GM12864 (cell line): ENCODE measurements around the gene COL9A3.

Experiments used
- DNase-seq: peaks from one replicate; pipeline ENCODE4 v3.0.0-alpha.2; 2011; ENCODE audit warnings: low read depth
- H3K4me3 ChIP-seq: 2 replicates; pipeline ENCODE4 v1.5.1; 2011; ENCODE audit warnings: mild to moderate bottlenecking, low read depth, low read length, control low read depth
- CTCF ChIP-seq: IDR thresholded peaks from 2 replicates; pipeline ENCODE4 v1.5.1; 2011; ENCODE audit warnings: low read depth, mild to moderate bottlenecking, moderate library complexity, low read length, control low read depth, inconsistent platforms; ENCODE audit errors: missing control alignments

The COL9A3 gene

GRCh38 chr20:62880147-62880934, 63.5 kb downstream of the COL9A3 start:
- DNase-seq, result no peak
- TF ChIP-seq CTCF, result no peak
- no peak overlapping the region for H3K4me3 ChIP-seq

DNA sequence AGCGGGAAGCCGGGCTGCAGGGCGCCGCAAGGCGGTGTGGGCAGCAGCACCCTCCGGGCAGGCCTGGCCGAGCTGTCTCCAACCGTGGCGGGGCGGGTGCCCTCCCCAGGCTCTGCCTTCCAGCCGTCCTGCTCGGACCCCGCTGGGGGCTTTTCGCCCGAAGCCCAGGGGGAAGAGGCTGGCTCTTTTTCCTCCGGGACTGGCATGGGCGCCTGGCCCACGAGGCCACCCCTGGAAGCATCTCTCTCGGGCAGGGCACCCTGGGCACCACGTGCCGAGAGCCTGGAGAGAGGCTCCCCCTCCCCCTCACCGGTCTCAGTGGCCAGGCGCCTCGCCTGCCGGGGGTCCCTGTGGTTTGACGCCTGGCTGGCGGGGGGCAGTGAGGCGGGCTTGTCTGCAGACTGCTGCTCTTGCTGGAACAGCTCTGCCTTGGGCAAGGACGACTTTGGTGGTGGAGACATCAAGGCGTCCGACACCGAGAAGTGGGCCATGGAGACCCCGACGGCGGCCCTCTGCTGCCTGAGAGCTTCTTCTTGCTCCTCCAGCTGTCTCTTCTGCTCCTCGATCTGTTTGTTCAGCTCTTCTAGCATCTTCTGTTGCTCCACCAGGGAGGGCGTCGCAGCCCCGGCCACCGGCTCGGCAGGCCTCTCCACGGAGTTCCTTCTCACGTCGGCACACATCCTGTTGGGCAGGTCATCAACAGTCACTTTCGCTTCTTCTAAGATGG, 64.2 kb downstream of the COL9A3 start:
- TF ChIP-seq CTCF, result no peak
- H3K4me3 ChIP-seq, result no peak overlapping the region
- DNase-seq, result no peak

DNA sequence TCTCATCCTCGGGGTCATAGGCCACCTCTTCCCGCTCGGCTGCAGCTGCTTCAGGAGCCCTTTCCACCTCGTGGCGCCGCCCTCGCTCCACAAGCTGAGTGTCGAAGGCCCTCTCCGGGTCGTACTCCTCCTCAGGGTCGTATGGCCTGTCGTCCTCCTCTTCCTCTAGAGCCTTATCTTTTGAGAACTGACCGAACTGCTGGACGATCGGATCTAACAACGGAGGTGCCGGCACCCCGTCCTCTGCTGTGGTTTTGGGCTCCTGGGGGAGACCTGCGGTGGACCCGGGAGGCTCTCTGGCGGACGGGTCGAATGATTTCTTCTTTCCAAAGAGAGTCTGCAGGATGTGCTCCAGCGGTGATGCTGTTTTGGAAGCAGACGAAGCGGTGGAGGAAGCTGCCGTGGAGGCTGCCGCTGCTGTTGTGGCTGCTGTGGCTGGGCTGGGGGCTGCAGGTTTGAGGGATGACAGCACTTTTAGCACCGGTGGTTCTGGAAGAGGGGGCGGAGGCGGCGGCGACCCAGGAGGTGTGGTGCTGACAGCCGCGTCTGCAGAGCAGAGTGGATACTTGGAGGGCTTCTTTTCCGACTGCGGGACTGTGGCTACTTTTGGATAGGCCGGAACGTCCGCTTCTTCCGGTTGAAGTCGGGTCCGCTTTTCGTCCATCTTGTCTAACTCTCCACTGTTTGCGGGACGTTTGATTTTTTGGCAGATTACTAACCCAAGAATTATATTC, 65.0 kb downstream of the COL9A3 start:
- no peak for TF ChIP-seq CTCF
- H3K4me3 ChIP-seq, result no peak overlapping the region
- no peak for DNase-seq

GRCh38 chr20:62882426-62882825, 65.6 kb downstream of the COL9A3 start:
- DNase-seq, result no peak
- TF ChIP-seq CTCF, result no peak

DNA sequence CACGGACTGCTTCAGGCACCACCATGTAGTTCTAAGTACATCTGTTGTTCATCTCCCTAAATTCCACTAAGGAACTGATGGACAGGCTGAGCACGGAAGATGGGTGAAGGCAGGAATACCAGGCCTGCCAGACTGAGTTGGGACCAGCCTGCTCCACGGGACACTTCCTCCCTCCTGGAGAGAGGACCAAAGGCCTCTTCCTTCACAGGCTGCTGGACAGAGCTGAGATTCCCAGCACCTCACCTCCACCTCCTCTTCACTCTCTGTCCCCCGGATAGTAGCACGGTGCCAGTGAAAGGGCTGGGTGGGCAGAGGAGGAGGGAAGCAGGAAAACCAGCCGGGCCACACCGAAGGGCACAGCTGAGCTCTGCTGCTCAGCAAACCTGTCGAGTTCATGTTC, 67.7 kb downstream of the COL9A3 start:
- DNase-seq, result no peak
- H3K4me3 ChIP-seq, result no peak overlapping the region
- TF ChIP-seq CTCF, result no peak

More at GRCh38 chr20:62882426-62882825, 65.6 kb downstream of the COL9A3 start:
- no peak overlapping the region for H3K4me3 ChIP-seq

GRCh38 chr20:62885046-62885895, 68.4 kb downstream of the COL9A3 start:
- DNase-seq, result no peak
- no peak for TF ChIP-seq CTCF
- H3K4me3 ChIP-seq, result no peak overlapping the region
